Activated CD4-positive, CD25-positive, alpha-beta regulatory T cell (primary cell): ENCODE data around the gene FXYD5.
"Not testable (repeated sequence)": the region's sequence is repeated elsewhere in the genome, so short reads cannot be mapped to it uniquely, and the experiment has no call there.

Experiments
- DNase-seq, 4 experiments: peaks; one replicate each; lab custom pipeline; 2025; lab: John Stamatoyannopoulos, UW

FXYD5 gene

GRCh38 chr19:35181387-35181786, 26.9 kb downstream of the FXYD5 start:
- no peak for DNase-seq

- DNase-seq, result no peak
These were observed 29.7 kb downstream of the FXYD5 start for GRCh38 chr19:35184267-35184666.

- DNase-seq, result no peak
These were observed 30.3 kb downstream of the FXYD5 start for GRCh38 chr19:35184884-35185283.

- DNase-seq, result no peak
These were observed 39.8 kb downstream of the FXYD5 start for GRCh38 chr19:35194012-35194984.

GRCh38 chr19:35195830-35196229, 41.3 kb downstream of the FXYD5 start:
- DNase-seq, result no peak

GRCh38 chr19:35196861-35197260, 42.3 kb downstream of the FXYD5 start:
- DNase-seq, result not testable (repeated sequence)

- DNase-seq, result no peak
These were observed 44.9 kb downstream of the FXYD5 start for GRCh38 chr19:35199481-35199880.

GRCh38 chr19:35202722-35203688, 48.5 kb downstream of the FXYD5 start:
- DNase-seq, result no peak

- no peak for DNase-seq
These were observed 50.5 kb downstream of the FXYD5 start for GRCh38 chr19:35204799-35205732.

- DNase-seq, result no peak
These were observed 51.3 kb downstream of the FXYD5 start for GRCh38 chr19:35205733-35206323.

- DNase-seq, result peak in 2 of 4 experiments; percentile 24 to 27
These were observed 51.8 kb downstream of the FXYD5 start for GRCh38 chr19:35206379-35206778.

- DNase-seq, result no peak
These were observed 52.3 kb downstream of the FXYD5 start for GRCh38 chr19:35206855-35207254.

GRCh38 chr19:35207391-35207871, 52.9 kb downstream of the FXYD5 start:
- DNase-seq, result no peak

- DNase-seq, result no peak
These were observed 53.6 kb downstream of the FXYD5 start for GRCh38 chr19:35208121-35208520.

GRCh38 chr19:35209646-35210045, 55.1 kb downstream of the FXYD5 start:
- no peak for DNase-seq

- DNase-seq, result peak in 2 of 4 experiments; percentile 62 to 69
These were observed 57.2 kb downstream of the FXYD5 start for GRCh38 chr19:35211545-35212230.

GRCh38 chr19:35212241-35212640, 57.7 kb downstream of the FXYD5 start:
- no peak for DNase-seq

- DNase-seq, result peak; percentile 46 to 76 (median 58)
These were observed 59.4 kb downstream of the FXYD5 start for GRCh38 chr19:35213663-35214632.
